Stimulated activated CD4-positive, alpha-beta T cell treated with anti-CD3 and anti-CD28 coated beads, Interleukin-2, amount 100 ng/mL, for 24 hours (primary cell): ENCODE results near the gene AHCYL1.

ENCODE experiments used
- DNase-seq, 2 donors: peaks; one replicate each; pipeline ENCODE4 v3.0.0-alpha.2; 2020

The AHCYL1 gene

GRCh38 chr1:110064576-110065337, 80.2 kb downstream of the AHCYL1 start:
- DNase-seq: no peak

DNA sequence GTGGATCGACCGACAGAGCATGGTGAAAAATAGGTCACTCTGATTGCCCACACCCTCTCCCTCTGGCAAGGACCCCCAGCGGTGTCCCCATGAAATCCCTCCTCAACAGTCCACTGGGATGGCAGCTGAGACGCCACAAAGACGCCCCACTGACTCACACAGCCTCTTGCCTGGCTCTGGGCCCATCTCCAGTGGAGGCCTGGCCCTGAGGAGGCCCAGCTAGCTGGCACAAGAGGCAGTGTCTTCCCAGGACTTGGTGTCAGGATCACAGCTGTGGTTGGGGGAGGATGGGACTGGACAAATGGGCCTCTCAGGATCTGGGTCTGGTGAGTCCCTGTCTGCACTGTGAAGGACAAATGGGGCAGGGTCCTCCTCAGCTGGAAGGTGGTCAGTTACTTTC, 81.3 kb downstream of the AHCYL1 start:
- DNase-seq: no peak

DNA sequence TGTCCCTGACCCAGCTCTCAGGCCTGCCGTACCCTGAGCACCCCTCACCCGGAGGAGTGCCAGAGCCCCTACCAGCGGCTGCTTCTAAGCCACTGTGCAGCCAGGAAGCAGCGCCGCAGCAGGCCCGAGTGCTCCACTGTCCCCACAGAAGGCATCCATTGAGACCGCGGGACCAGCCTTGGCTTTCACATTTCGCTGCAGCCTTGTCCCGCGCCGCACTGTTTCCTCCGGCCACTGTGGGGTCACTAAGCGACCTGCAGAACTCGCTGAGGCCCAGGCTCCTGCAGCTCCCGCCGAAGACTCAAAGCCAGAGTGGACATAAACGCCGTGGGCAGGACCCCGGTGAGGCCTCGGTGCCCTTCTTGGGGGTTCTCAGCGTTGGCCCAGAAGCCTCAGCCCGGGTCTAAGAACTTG, 82.9 kb downstream of the AHCYL1 start:
- DNase-seq: no peak

- DNase-seq: peak in 1 of 2 donors; percentile 11
Observed at GRCh38 chr1:110067893-110068645, 83.5 kb downstream of the AHCYL1 start.

DNA sequence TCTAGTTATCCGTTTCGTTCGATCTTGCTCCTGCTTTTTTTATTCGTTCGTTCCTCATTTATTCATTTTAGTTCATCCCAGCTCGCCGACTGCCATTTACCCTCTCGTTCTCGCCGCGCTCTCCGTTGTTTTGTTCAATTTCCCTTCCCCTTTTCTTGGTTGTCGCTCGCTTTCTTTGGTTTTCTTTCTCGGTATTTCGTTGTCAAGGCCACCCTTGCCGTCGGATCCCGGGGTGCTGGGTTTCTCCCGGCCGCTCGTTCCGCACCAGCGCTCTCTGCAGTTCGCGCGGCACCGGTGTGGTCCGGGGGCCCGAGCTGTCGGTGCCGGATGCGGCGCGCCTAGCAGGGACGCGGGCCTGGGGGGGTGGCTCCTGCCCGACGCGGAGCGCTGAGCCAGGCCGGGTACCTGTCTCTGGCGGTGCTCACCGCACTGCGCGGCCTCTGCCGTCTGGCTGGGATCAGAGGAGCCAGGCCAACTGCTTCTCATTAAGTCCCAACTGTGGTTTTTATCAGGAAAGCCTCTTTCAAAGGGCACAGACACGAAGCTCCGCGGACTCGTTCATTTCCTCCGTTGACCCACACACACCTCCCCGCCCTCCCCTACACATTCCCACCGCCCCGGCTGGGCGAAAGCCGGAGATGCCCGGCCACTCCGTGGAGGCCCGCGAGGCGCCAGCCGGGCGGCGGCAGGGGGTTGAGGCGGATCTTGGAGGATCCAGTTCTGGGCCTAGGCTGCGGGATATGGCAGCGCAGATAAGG, 84.3 kb downstream of the AHCYL1 start:
- DNase-seq: peak in 1 of 2 donors; percentile 44

GRCh38 chr1:110069404-110070281, 85.1 kb downstream of the AHCYL1 start:
- peak in 1 of 2 donors; percentile 20 for DNase-seq

- no peak for DNase-seq
Observed at GRCh38 chr1:110070282-110070669, 85.7 kb downstream of the AHCYL1 start.

DNA sequence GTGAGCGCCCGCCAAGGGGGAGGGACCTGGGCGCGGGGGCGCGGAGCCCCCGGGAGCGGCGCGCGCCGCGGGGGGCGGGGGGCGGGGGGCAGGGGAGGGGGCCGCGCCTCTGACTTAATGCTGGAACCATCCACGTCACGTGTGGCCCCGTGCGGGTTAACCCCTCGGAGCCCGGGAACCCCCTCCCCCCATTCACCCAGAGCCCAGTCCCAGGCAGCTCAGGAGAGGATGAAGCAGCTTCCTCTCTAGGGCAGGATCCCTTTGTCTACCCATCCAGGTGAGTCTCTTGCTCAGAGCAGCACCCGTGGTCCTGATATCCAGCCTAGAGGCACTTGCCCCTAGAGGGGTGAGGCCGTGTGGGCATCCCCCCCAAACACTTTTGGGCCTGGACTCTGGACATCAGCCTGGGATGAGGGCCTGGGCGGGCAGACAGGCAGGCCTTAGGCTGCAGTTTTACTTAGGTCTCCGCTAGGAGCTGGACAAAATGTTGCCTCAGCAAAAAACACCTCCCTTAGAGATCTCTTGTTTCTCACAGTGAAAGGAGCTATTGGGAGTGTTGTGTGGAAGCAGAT, 86.2 kb downstream of the AHCYL1 start, which contains the start of gene ALX3:
ALX3 (minus strand) TSS at position 2 of the 572 bp plus-strand sequence. CDS start 60 bp downstream, outside the sequence.
- no peak for DNase-seq
